Mononuclear cell (primary cell): ENCODE data around the gene SLC8A1. TPM values are rescaled to one million over a fixed set of nuclear protein-coding genes. Genes with fewer than 3 reads are reported as not detected.

Experiments used
- H3K27me3 ChIP-seq: 2 replicates; pipeline ENCODE4 v1.6.0; 2011; ENCODE audit warnings: low read length, control low read depth; ENCODE audit not compliant: insufficient read depth
- H3K4me1 ChIP-seq: 2 replicates; pipeline ENCODE4 v1.5.1; 2011; ENCODE audit warnings: mild to moderate bottlenecking, low read length, control low read depth; ENCODE audit not compliant: insufficient read depth
- H3K4me3 ChIP-seq: 2 replicates; pipeline ENCODE4 v1.5.1; 2011; ENCODE audit warnings: mild to moderate bottlenecking, low read length, moderate library complexity
- H3K9me3 ChIP-seq: 2 replicates; pipeline ENCODE4 v1.5.1; 2011; ENCODE audit warnings: low read depth, mild to moderate bottlenecking, control low read depth, low read length
- total RNA-seq: library from RNA; depleted of rRNA; stranded (reverse); fragments of >200 nt; gene quantifications from one replicate; pipeline ENCODE4 v1.2.3, GENCODE V29; 2012

The SLC8A1 gene
- total RNA-seq, 1 donor, result 51.2 TPM

- H3K9me3 ChIP-seq, result no peaks in the 10 kb centered on the region
- H3K4me1 ChIP-seq, result peaks cover 3% of the 10 kb centered on the region
- H3K4me3 ChIP-seq, result no peak overlapping the region
- no peaks in the 10 kb centered on the region for H3K27me3 ChIP-seq
These were observed 164.7 kb downstream of the SLC8A1 start for GRCh38 chr2:40287195-40287594.

- H3K4me1 ChIP-seq, result peaks cover 3% of the 10 kb centered on the region
- H3K27me3 ChIP-seq, result no peaks in the 10 kb centered on the region
- no peak overlapping the region for H3K4me3 ChIP-seq
- H3K9me3 ChIP-seq, result no peaks in the 10 kb centered on the region
These were observed 165.2 kb downstream of the SLC8A1 start for GRCh38 chr2:40286721-40287120.

GRCh38 chr2:40285391-40285790 lies 166.5 kb downstream of the SLC8A1 start:
- peaks cover 3% of the 10 kb centered on the region for H3K4me1 ChIP-seq
- no peak overlapping the region for H3K4me3 ChIP-seq
- no peaks in the 10 kb centered on the region for H3K9me3 ChIP-seq
- H3K27me3 ChIP-seq, result no peaks in the 10 kb centered on the region

GRCh38 chr2:40284797-40285196 lies 167.1 kb downstream of the SLC8A1 start:
- peaks cover 3% of the 10 kb centered on the region for H3K4me1 ChIP-seq
- H3K9me3 ChIP-seq, result no peaks in the 10 kb centered on the region
- no peak overlapping the region for H3K4me3 ChIP-seq
- no peaks in the 10 kb centered on the region for H3K27me3 ChIP-seq

GRCh38 chr2:40283111-40283909 lies 168.6 kb downstream of the SLC8A1 start:
- no peaks in the 10 kb centered on the region for H3K27me3 ChIP-seq
- no peak overlapping the region for H3K4me3 ChIP-seq
- no peaks in the 10 kb centered on the region for H3K9me3 ChIP-seq
- H3K4me1 ChIP-seq, result peaks cover 2% of the 10 kb centered on the region

GRCh38 chr2:40282428-40282827 lies 169.5 kb downstream of the SLC8A1 start:
- Histone ChIP-seq H3K9me3 (no peaks in the 10 kb centered on the region), H3K4me3 (no peak overlapping the region), H3K27me3 (no peaks in the 10 kb centered on the region), H3K4me1 (no peaks in the 10 kb centered on the region)

GRCh38 chr2:40281021-40281940 lies 170.6 kb downstream of the SLC8A1 start:
- Histone ChIP-seq H3K27me3 (no peaks in the 10 kb centered on the region), H3K4me3 (no peak overlapping the region), H3K4me1 (no peaks in the 10 kb centered on the region), H3K9me3 (no peaks in the 10 kb centered on the region)

- Histone ChIP-seq H3K9me3 (no peaks in the 10 kb centered on the region), H3K4me3 (no peak overlapping the region), H3K27me3 (no peaks in the 10 kb centered on the region), H3K4me1 (no peaks in the 10 kb centered on the region)
These were observed 172.4 kb downstream of the SLC8A1 start for GRCh38 chr2:40279482-40279881.

GRCh38 chr2:40279001-40279400 lies 172.9 kb downstream of the SLC8A1 start:
- Histone ChIP-seq H3K27me3 (no peaks in the 10 kb centered on the region), H3K9me3 (no peaks in the 10 kb centered on the region), H3K4me1 (no peaks in the 10 kb centered on the region), H3K4me3 (no peak overlapping the region)

GRCh38 chr2:40276076-40276475 lies 175.8 kb downstream of the SLC8A1 start:
- Histone ChIP-seq H3K4me1 (no peaks in the 10 kb centered on the region), H3K9me3 (no peaks in the 10 kb centered on the region), H3K27me3 (no peaks in the 10 kb centered on the region), H3K4me3 (no peak overlapping the region)

- Histone ChIP-seq H3K4me3 (no peak overlapping the region), H3K4me1 (no peaks in the 10 kb centered on the region), H3K9me3 (no peaks in the 10 kb centered on the region), H3K27me3 (no peaks in the 10 kb centered on the region)
These were observed 177.6 kb downstream of the SLC8A1 start for GRCh38 chr2:40274270-40274669.

GRCh38 chr2:40273734-40274182 lies 178.1 kb downstream of the SLC8A1 start:
- H3K27me3 ChIP-seq, result no peaks in the 10 kb centered on the region
- no peak overlapping the region for H3K4me3 ChIP-seq
- no peaks in the 10 kb centered on the region for H3K9me3 ChIP-seq
- H3K4me1 ChIP-seq, result no peaks in the 10 kb centered on the region

- H3K4me1 ChIP-seq, result no peaks in the 10 kb centered on the region
- no peaks in the 10 kb centered on the region for H3K9me3 ChIP-seq
- no peak overlapping the region for H3K4me3 ChIP-seq
- no peaks in the 10 kb centered on the region for H3K27me3 ChIP-seq
These were observed 180.8 kb downstream of the SLC8A1 start for GRCh38 chr2:40271094-40271493.

GRCh38 chr2:40270372-40270771 lies 181.5 kb downstream of the SLC8A1 start:
- no peaks in the 10 kb centered on the region for H3K4me1 ChIP-seq
- no peaks in the 10 kb centered on the region for H3K27me3 ChIP-seq
- H3K9me3 ChIP-seq, result no peaks in the 10 kb centered on the region
- no peak overlapping the region for H3K4me3 ChIP-seq

GRCh38 chr2:40268566-40268965 lies 183.3 kb downstream of the SLC8A1 start:
- H3K27me3 ChIP-seq, result no peaks in the 10 kb centered on the region

More at GRCh38 chr2:40268566-40268965, 183.3 kb downstream of the SLC8A1 start:
- no peaks in the 10 kb centered on the region for H3K9me3 ChIP-seq
- no peaks in the 10 kb centered on the region for H3K4me1 ChIP-seq
- no peak overlapping the region for H3K4me3 ChIP-seq
